H1 (cell line): Measurements from ENCODE around the gene PDS5A. TPM values are rescaled to one million over a fixed set of nuclear protein-coding genes. Genes with fewer than 3 reads are reported as not detected.
A peak's percentile ranks its signal among the peaks of the same experiment; 100 is the strongest.
"Not testable (repeated sequence)": the region's sequence is repeated elsewhere in the genome, so short reads cannot be mapped to it uniquely, and the experiment has no call there.

ENCODE experiments used
- CTCF ChIA-PET: fragments of 300-600 bp; sonication (Branson Sonifier 250); formaldehyde crosslinking; loops from one replicate; lab custom pipeline; 2021; ENCODE audit not compliant: partially characterized antibody; lab: Charles Lee
- POLR2A ChIA-PET: fragments of 300-600 bp; sonication (Branson Sonifier 250); formaldehyde crosslinking; loops from one replicate; lab custom pipeline; 2021; ENCODE audit warnings: inconsistent platforms; ENCODE audit not compliant: partially characterized antibody; lab: Charles Lee
- DNase-seq, 2 experiments: peaks; one replicate each; pipeline versions ENCODE4 v3.0.0 to v3.0.0-alpha.2; 2010 to 2022; ENCODE audit warnings: low spot score in 2 of 2, low read depth in 1 of 2, mixed read lengths in 1 of 2
- FAIRE-seq: peaks from 2 replicates; lab custom pipeline; 2011; peaks lifted over from hg19 to GRCh38; lab: Jason Lieb, UNC
- H2AFZ ChIP-seq: 2 replicates; pipeline ENCODE4 v1.8.1; 2012; ENCODE audit warnings: low read length, inconsistent platforms
- H2AK5ac ChIP-seq: 2 replicates; pipeline ENCODE4 v1.6.1; 2013; ENCODE audit warnings: low read depth, low read length
- H2BK120ac ChIP-seq: replicated peaks from 2 replicates; pipeline ENCODE3; 2013; ENCODE audit warnings: low read depth, low read length, inconsistent platforms
- H2BK12ac ChIP-seq: 2 replicates; pipeline ENCODE4 v1.6.1; 2013; ENCODE audit warnings: low read depth, low read length
- H2BK15ac ChIP-seq: 2 replicates; pipeline ENCODE4 v1.6.1; 2013; ENCODE audit warnings: low read length
- H2BK20ac ChIP-seq: 2 replicates; pipeline ENCODE4 v1.6.1; 2013; ENCODE audit warnings: low read length
- H2BK5ac ChIP-seq: 2 replicates; pipeline ENCODE4 v1.6.1; 2013; ENCODE audit warnings: low read depth, low read length
- H3K14ac ChIP-seq: 2 replicates; pipeline ENCODE4 v1.6.1; 2013; ENCODE audit warnings: inconsistent platforms; ENCODE audit not compliant: insufficient read length
- H3K18ac ChIP-seq: 2 replicates; pipeline ENCODE4 v1.6.1; 2013; ENCODE audit warnings: low read length; ENCODE audit errors: extremely low read depth
- H3K23ac ChIP-seq: 2 replicates; pipeline ENCODE4 v1.6.1; 2013; ENCODE audit warnings: inconsistent platforms; ENCODE audit not compliant: insufficient read length
- H3K23me2 ChIP-seq: 2 replicates; pipeline ENCODE4 v1.6.1; 2013; ENCODE audit warnings: low read depth, low read length
- H3K27ac ChIP-seq: 2 replicates; pipeline ENCODE4 v1.6.1; 2011; ENCODE audit warnings: low read depth, low read length, inconsistent platforms
- H3K27me3 ChIP-seq, 4 experiments: replicated peaks in 1 of 4; 1 replicate in 1 of 4; 2 replicates in 3 of 4; pipeline versions ENCODE4 v1.6.1 to v1.8.1; 2011 to 2013; ENCODE audit warnings: low read length in 3 of 4, mild to moderate bottlenecking in 3 of 4, inconsistent platforms in 2 of 4, mixed read lengths in 2 of 4, moderate library complexity in 1 of 4; ENCODE audit not compliant: control insufficient read depth in 3 of 4, insufficient read depth in 3 of 4; ENCODE audit errors: extremely low read depth in 1 of 4
- H3K36me3 ChIP-seq, 4 experiments: 2 replicates each; pipeline versions ENCODE4 v1.6.1 to v1.8.1; 2011 to 2013; ENCODE audit warnings: mild to moderate bottlenecking in 4 of 4, low read length in 3 of 4, moderate library complexity in 2 of 4, control low read depth in 1 of 4, inconsistent platforms in 1 of 4; ENCODE audit not compliant: insufficient read depth in 4 of 4, control insufficient read depth in 2 of 4
- H3K4ac ChIP-seq: replicated peaks from 2 replicates; pipeline ENCODE3; 2013; ENCODE audit warnings: low read length, low read depth, mixed read lengths, inconsistent platforms; ENCODE audit not compliant: insufficient read length
- H3K4me1 ChIP-seq, 4 experiments: replicated peaks in 1 of 4; 1 replicate in 1 of 4; 2 replicates in 3 of 4; pipeline versions ENCODE4 v1.6.1 to v1.8.1; 2011 to 2013; ENCODE audit warnings: low read length in 3 of 4, inconsistent platforms in 2 of 4, mixed read lengths in 1 of 4; ENCODE audit not compliant: insufficient read depth in 4 of 4, control insufficient read depth in 3 of 4
- H3K4me2 ChIP-seq, 2 experiments: 2 replicates each; pipeline versions ENCODE4 v1.6.1 to v1.8.1; 2011 to 2013; ENCODE audit warnings: low read depth in 2 of 2, low read length in 2 of 2, control low read depth in 1 of 2, inconsistent platforms in 1 of 2, mild to moderate bottlenecking in 1 of 2; ENCODE audit not compliant: insufficient read depth in 1 of 2
- H3K4me3 ChIP-seq, 4 experiments: fragments of 200-600, 300-600 bp in 1 of 4; sonication (generic), shearing (Covaris generic), sonication (Bioruptor Twin) in 1 of 4; 2 replicates each; pipeline versions ENCODE4 v1.5.1 to v1.8.1; 2011 to 2016; ENCODE audit warnings: low read length in 4 of 4, low read depth in 3 of 4, control low read depth in 2 of 4, inconsistent platforms in 2 of 4, mild to moderate bottlenecking in 2 of 4, mixed read lengths in 1 of 4, moderate library complexity in 1 of 4; ENCODE audit not compliant: insufficient read depth in 2 of 4; ENCODE audit errors: extremely low read depth in 1 of 4
- H3K56ac ChIP-seq: replicated peaks from 2 replicates; pipeline ENCODE3; 2013; ENCODE audit warnings: low read depth, mild to moderate bottlenecking, mixed read lengths, low read length, inconsistent platforms; ENCODE audit not compliant: insufficient read length
- H3K79me1 ChIP-seq: 2 replicates; pipeline ENCODE4 v1.6.1; 2013; ENCODE audit warnings: low read depth, low read length, control low read depth
- H3K79me2 ChIP-seq, 2 experiments: 2 replicates each; pipeline versions ENCODE4 v1.6.1 to v1.8.1; 2012 to 2013; ENCODE audit warnings: low read length in 2 of 2, mild to moderate bottlenecking in 2 of 2, inconsistent platforms in 1 of 2; ENCODE audit not compliant: insufficient read depth in 2 of 2, control insufficient read depth in 1 of 2
- H3K9ac ChIP-seq, 4 experiments: replicated peaks in 1 of 4; 1 replicate in 1 of 4; 2 replicates in 3 of 4; pipeline versions ENCODE4 v1.6.1 to v1.8.1; 2011 to 2013; ENCODE audit warnings: low read depth in 3 of 4, low read length in 3 of 4, control low read depth in 2 of 4, mild to moderate bottlenecking in 2 of 4, moderate library complexity in 2 of 4, inconsistent platforms in 1 of 4; ENCODE audit errors: extremely low read depth in 1 of 4
- H3K9me3 ChIP-seq, 2 experiments: 2 replicates each; pipeline versions ENCODE4 v1.6.1 to v1.8.1; 2012 to 2013; ENCODE audit warnings: mild to moderate bottlenecking in 2 of 2, moderate library complexity in 2 of 2, control low read depth in 1 of 2, inconsistent platforms in 1 of 2, low read depth in 1 of 2, low read length in 1 of 2, mixed read lengths in 1 of 2; ENCODE audit not compliant: insufficient read depth in 2 of 2
- H4K20me1 ChIP-seq, 2 experiments: replicated peaks in 1 of 2; 2 replicates each; pipeline versions ENCODE3 to v1.8.1; 2011 to 2013; ENCODE audit warnings: inconsistent platforms in 2 of 2, low read length in 2 of 2, mild to moderate bottlenecking in 1 of 2; ENCODE audit not compliant: insufficient read depth in 2 of 2, control insufficient read depth in 1 of 2
- H4K5ac ChIP-seq: 2 replicates; pipeline ENCODE4 v1.6.1; 2013; ENCODE audit warnings: low read length, low read depth, mixed read lengths, inconsistent platforms; ENCODE audit not compliant: insufficient read length
- H4K8ac ChIP-seq: 2 replicates; pipeline ENCODE4 v1.8.0; 2013; ENCODE audit warnings: mild to moderate bottlenecking, moderate library complexity, low read length, inconsistent platforms; ENCODE audit not compliant: insufficient read depth; ENCODE audit errors: extremely low read depth
- H4K91ac ChIP-seq: replicated peaks from 2 replicates; pipeline ENCODE3; 2013; ENCODE audit warnings: low read length, mixed read lengths, inconsistent platforms; ENCODE audit not compliant: insufficient read length
- WGBS, 2 experiments: shearing (Covaris generic) in 1 of 2; methylation state at CpG; one replicate each; pipeline versions ENCODE4 v1.1.6 to v1.1.7; 2013 to 2015; ENCODE audit warnings: low lambda C conversion rate in 2 of 2, mixed read lengths in 2 of 2, inconsistent platforms in 1 of 2, low coverage in 1 of 2, missing lambda C conversion rate in 1 of 2; ENCODE audit not compliant: insufficient replicate concordance in 2 of 2, insufficient coverage in 1 of 2, insufficient read length in 1 of 2; ENCODE audit errors: extremely low coverage in 1 of 2, missing lambda C conversion rate in 1 of 2; 5-methylcytosine and 5-hydroxymethylcytosine counted together
- polyA plus RNA-seq, 7 experiments: library from polyadenylated mRNA; depleted of rRNA in 3 of 7; stranded (reverse) in 5 of 7; unstranded in 2 of 7; fragments of >200 nt in 5 of 7; fragments of 200-250 nt in 2 of 7; gene quantifications; 1 replicate in 5 of 7; 2 replicates in 1 of 7; 4 replicates in 1 of 7; pipeline versions ENCODE4 v1.2.1 to v1.2.3, GENCODE V29; 2011 to 2013; ENCODE audit warnings: missing spikeins in 2 of 7, mixed read lengths in 2 of 7
- total RNA-seq: library from RNA; stranded (reverse); fragmentation: NEBNext Ultra II Directional; extraction: Animal tissue kit (Norgen Biotek cat#: 25700); gene quantifications from 2 replicates; pipeline ENCODE4 v1.2.1, GENCODE V29; 2021

The PDS5A gene
- total and polyA plus RNA-seq, 2 of the 8 experiments (the other 6 are each of a cell fraction or from before 2014, with no cell fraction given) = 15.5 to 76.6 TPM

GRCh38 chr4:39838431-39838830 lies 139.3 kb downstream of the PDS5A start:
- H3K18ac ChIP-seq, H2BK12ac ChIP-seq, H3K9me3 ChIP-seq, H4K91ac ChIP-seq, POLR2A ChIA-PET, H3K79me2 ChIP-seq, H2AFZ ChIP-seq, FAIRE-seq, H2BK5ac ChIP-seq, H3K14ac ChIP-seq, H2BK15ac ChIP-seq, H3K4me1 ChIP-seq, H4K8ac ChIP-seq, H4K20me1 ChIP-seq, H2BK120ac ChIP-seq, H3K56ac ChIP-seq, H3K23me2 ChIP-seq, H3K9ac ChIP-seq, H2AK5ac ChIP-seq, H3K4ac ChIP-seq, H3K23ac ChIP-seq, CTCF ChIA-PET, H2BK20ac ChIP-seq, H4K5ac ChIP-seq, H3K79me1 ChIP-seq, H3K4me2 ChIP-seq, H3K27me3 ChIP-seq, H3K4me3 ChIP-seq, H3K27ac ChIP-seq: not testable (repeated sequence)
- DNase-seq = peak in 1 of 2 experiments; percentile 29
- H3K36me3 ChIP-seq = peaks cover 12 to 71% (median 38%) of the 10 kb centered on the region in 4 experiments
- 97% methylated on average over 11 of the region's 11 CpGs; no CpG with 5 or more reads in 1 of the 2 experiments for WGBS, 2 experiments
